Ishikawa (cell line): ENCODE data around the gene CD70.

Experiments
- CEBPB ChIP-seq: IDR thresholded peaks from 2 replicates; pipeline ENCODE4 v1.6.1; 2012
- CREB1 ChIP-seq: IDR thresholded peaks from 2 replicates; pipeline ENCODE4 v1.6.1; 2012; ENCODE audit warnings: low read depth
- EGR1 ChIP-seq: IDR thresholded peaks from 2 replicates; pipeline ENCODE4 v1.6.1; 2012
- EP300 ChIP-seq: IDR thresholded peaks from 2 replicates; pipeline ENCODE4 v1.6.1; 2012; ENCODE audit warnings: borderline replicate concordance
- FOXM1 ChIP-seq: IDR thresholded peaks from 2 replicates; pipeline ENCODE4 v1.6.1; 2012; ENCODE audit warnings: low read depth, borderline replicate concordance
- MAX ChIP-seq: IDR thresholded peaks from 2 replicates; pipeline ENCODE4 v1.6.1; 2012
- NFIC ChIP-seq: IDR thresholded peaks from 2 replicates; pipeline ENCODE4 v1.6.1; 2012
- RAD21 ChIP-seq: IDR thresholded peaks from 2 replicates; pipeline ENCODE4 v1.6.1; 2012; ENCODE audit warnings: low read depth
- TAF1 ChIP-seq: IDR thresholded peaks from 2 replicates; pipeline ENCODE4 v1.6.1; 2012; ENCODE audit warnings: low read depth, mild to moderate bottlenecking
- TCF12 ChIP-seq: IDR thresholded peaks from 2 replicates; pipeline ENCODE4 v1.6.1; 2012; ENCODE audit warnings: low read depth
- USF1 ChIP-seq: IDR thresholded peaks from 2 replicates; pipeline ENCODE4 v1.6.1; 2012
- YY1 ChIP-seq: IDR thresholded peaks from 2 replicates; pipeline ENCODE4 v1.6.1; 2012; ENCODE audit warnings: low read depth
- TF ChIP-seq, protein P1 (sequence below): IDR thresholded peaks from 2 replicates; pipeline ENCODE4 v1.6.1; 2012; ENCODE audit warnings: low read depth, mild to moderate bottlenecking

DNA sequence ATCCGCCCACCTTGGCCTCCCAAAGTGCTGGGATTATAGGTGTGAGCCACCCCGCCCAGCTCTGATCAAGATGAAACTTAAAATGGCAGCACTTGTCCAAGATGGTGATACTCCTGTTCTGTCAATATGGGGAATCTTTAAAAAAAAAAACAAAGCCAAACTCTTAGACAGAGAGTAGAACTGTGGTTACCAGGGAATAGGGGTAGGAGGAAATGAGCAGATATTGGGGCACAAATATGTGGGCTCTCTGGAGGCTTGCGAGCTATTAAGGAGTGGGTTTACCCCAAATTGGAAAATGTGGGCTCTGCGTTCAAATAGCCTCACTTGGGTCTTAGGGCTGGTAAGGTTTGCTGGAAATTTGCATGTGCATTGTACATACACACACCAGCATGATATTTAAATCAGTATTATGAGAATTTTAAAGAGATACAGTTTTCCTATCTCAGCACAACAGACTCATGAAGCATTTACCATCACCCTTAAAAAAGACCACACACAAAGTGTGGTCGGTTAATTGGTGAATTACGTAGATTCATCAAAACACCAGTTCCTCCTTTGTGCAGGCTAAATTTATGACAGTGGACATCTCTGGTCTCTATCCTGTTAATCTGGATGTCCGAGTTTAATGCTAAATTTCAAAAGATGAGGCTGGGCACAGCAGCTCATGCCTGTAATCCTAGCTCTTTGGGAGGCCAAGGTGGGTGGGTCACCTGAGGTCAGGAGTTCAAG is 11.3 kb downstream of the CD70 start:
- TF ChIP-seq YY1 (no peak), RAD21 (no peak), EP300 (no peak), TAF1 (no peak), FOXM1 (no peak), NFIC (no peak), MAX (no peak), USF1 (no peak), CREB1 (no peak), TCF12 (no peak), CEBPB (no peak), EGR1 (no peak)
- TF ChIP-seq, protein P1, sequence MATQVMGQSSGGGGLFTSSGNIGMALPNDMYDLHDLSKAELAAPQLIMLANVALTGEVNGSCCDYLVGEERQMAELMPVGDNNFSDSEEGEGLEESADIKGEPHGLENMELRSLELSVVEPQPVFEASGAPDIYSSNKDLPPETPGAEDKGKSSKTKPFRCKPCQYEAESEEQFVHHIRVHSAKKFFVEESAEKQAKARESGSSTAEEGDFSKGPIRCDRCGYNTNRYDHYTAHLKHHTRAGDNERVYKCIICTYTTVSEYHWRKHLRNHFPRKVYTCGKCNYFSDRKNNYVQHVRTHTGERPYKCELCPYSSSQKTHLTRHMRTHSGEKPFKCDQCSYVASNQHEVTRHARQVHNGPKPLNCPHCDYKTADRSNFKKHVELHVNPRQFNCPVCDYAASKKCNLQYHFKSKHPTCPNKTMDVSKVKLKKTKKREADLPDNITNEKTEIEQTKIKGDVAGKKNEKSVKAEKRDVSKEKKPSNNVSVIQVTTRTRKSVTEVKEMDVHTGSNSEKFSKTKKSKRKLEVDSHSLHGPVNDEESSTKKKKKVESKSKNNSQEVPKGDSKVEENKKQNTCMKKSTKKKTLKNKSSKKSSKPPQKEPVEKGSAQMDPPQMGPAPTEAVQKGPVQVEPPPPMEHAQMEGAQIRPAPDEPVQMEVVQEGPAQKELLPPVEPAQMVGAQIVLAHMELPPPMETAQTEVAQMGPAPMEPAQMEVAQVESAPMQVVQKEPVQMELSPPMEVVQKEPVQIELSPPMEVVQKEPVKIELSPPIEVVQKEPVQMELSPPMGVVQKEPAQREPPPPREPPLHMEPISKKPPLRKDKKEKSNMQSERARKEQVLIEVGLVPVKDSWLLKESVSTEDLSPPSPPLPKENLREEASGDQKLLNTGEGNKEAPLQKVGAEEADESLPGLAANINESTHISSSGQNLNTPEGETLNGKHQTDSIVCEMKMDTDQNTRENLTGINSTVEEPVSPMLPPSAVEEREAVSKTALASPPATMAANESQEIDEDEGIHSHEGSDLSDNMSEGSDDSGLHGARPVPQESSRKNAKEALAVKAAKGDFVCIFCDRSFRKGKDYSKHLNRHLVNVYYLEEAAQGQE: no peak
